GDM1 (cell line): ENCODE measurements around the gene CSF1R.
"Not testable (repeated sequence)": the region's sequence is repeated elsewhere in the genome, so short reads cannot be mapped to it uniquely, and the experiment has no call there.

ENCODE experiments used
- DNase-seq: peaks from one replicate; lab custom pipeline; 2025; lab: John Stamatoyannopoulos, UW

The CSF1R gene

DNA sequence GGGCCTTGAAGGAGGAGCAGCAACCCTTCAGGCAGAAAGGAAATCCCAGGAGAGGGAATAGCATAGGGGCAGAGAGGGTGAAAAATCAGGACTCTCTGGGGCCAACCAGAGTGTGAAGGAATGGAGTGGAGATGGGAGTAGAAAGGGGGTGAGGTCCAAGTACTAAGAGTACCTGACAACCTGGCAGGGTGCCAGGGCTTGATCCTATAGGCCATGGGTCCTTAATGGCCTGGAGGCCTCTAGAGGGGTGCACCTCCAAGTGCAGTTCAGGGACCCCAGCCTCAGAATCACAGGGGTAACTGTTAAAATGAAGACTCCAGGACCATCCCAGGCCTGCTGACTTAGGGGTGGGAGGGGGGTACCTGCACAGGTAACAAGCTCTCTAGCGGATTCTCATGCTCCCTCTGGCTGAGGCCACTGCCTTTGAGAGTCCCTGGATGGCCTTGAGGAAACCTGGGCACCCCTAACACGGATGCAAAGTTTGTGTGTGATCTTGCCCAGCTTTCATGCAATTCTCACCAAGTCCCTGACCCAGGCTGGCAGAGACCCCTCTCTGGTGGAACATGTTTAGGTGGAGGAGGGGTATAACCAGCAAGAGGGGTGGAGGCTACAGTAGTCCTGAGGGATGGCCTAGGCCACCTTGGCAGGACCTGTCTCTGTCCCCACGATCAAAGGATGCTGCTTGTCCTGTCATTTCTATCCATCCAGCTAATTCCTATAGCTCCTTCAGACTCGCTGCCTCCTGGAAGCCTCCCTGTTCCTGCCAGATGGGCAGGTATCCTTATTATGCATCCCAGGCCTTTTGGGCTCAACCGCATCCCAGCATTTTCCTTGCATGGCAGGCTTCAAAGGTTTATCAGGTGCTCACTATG, 17.6 kb upstream of the CSF1R start:
- DNase-seq, result no peak

GRCh38 chr5:150101023-150101422, 14.7 kb upstream of the CSF1R start:
- no peak for DNase-seq

DNA sequence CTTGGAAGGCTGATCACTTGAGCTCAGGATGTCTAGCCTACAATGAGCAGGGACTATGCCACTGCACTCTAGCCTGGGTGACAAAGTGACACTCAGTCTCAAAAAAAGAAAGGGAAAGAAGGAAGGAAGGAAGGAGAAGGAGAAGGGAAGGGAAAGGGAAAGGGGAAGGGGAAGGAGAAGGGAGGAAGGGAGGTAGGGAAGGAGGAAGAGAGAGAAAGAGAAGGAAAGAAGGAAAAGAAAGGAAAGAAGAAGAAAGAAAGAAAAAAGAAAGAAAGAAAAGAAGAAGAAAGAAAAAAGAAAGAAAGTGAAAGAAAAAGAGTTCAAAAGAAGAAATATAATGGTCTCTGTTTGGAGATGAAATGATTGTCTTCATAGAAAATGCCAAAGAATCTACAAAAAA, 10.8 kb upstream of the CSF1R start:
- no peak for DNase-seq

DNA sequence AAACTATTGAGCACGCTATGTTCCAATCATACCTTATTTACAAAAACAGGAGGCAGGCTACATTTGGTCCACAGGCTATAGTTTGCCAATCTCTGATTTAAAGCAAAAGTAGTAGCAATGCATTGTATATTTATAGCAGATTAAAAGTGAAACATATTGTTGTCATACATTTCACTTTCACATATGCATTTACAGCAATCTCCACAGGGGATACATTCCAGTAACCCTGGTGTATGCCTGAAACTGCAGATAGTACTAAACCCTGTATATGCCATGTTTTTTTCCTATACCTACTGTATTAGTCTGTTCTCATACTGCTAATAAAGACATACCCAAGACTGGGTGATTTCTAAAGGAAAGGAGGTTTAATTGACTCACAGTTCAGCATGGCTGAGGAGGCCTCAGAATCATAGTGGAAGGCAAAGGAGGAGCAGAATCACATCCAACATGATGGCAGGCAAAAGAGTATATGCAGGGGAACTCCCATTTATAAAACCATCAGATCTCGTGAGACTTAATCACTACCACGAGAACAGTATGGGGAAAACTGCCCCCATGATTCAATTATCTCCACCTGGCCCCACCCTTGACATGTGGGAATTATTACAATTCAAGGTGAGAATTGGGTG, 5.9 kb upstream of the CSF1R start:
- no peak for DNase-seq

DNA sequence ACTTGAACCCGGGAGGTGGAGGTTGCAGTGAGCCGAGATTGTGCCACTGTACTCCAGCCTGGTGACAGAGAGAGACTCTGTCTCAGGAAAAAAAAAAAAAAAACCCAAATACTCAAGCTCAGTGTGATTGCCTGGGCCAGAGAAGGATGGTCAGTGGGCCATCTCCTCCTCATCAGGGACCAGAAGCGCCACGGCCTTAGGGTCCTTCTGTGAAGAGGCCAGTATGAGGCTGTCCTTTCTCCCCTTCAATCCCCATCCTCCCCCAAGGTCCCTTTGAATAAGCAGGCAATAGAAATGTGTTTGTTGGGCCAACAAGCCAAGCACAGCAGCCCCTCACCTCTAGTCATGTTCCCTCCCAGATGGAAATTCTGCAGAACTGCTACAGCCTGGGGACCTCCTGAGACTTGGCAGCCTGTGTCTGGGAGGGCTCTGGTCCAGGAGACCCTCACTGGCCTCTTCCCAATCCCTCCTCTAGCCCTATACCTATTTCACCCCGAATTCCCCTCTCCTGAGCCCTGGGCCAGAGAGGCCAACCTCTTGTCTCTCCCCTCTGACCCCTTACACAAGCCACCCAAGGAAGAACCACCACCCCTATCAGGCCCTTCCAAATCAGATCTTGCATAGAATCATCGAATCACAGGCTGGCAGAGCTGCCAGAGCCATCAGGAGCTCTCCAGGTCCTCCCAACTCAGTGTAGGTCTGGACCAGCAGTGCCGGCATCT, 1.0 kb downstream of the CSF1R start:
- no peak for DNase-seq

DNA sequence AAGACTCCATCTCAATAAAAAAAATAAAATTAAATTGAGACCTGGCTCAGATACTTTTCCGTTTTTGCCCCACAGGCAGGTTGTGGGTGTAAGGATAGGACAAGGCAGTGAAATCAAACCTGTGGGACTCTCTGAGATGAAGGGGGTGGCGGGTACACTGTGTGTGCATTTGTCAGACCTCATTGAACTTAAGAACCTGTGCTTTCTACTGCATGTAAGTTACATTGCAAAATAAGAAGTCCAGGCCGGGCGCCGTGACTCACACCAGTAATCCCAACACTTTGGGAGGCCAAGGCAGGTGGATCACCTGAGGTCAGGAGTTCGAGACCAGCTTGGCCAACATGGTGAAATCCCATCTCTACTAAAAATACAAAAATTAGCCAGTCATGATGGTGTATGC, 1.6 kb downstream of the CSF1R start:
- not testable (repeated sequence) for DNase-seq

DNA sequence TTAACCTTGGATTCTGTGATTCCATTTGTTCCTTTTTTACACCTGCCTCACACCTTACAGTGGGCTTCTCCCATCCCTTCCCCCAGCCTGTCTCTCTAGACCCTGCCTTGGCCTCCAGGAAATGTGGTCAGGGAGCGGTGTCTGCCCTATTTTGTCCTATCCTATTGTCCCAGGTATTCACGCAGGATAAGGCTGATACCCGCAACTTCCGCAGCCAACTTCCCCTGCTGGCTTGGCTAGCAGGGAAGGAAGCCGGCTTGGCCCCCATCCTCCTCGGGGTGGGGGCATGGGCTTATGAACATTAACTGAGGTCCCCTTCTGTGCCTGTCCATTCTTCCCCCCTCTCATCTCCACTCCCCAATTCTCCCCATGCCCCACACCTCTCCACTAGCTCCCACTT, 3.5 kb downstream of the CSF1R start:
- DNase-seq, result peak; percentile 72

DNA sequence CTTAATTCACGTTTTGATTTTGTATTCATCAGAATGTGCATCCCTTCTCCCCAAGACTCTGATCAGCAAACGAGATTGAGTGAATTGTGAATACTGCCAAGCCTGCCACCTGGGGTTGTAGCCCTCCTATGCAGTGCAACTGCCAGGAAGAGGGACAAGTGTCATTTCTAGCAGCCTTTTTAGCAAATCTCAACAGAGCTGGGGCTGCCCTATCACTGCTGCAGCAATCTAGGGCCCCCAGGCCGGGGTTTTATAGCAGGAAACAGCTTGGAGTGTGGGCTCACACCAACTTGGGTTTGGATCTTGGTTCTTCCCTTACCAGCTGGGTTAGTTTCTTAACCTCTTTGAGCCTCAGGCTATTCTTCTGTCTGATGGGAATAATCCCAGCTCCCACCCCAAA, 4.0 kb downstream of the CSF1R start:
- peak; percentile 68 for DNase-seq

- DNase-seq, result peak; percentile 96
Observed at GRCh38 chr5:150081541-150082283, 4.6 kb downstream of the CSF1R start.

DNA sequence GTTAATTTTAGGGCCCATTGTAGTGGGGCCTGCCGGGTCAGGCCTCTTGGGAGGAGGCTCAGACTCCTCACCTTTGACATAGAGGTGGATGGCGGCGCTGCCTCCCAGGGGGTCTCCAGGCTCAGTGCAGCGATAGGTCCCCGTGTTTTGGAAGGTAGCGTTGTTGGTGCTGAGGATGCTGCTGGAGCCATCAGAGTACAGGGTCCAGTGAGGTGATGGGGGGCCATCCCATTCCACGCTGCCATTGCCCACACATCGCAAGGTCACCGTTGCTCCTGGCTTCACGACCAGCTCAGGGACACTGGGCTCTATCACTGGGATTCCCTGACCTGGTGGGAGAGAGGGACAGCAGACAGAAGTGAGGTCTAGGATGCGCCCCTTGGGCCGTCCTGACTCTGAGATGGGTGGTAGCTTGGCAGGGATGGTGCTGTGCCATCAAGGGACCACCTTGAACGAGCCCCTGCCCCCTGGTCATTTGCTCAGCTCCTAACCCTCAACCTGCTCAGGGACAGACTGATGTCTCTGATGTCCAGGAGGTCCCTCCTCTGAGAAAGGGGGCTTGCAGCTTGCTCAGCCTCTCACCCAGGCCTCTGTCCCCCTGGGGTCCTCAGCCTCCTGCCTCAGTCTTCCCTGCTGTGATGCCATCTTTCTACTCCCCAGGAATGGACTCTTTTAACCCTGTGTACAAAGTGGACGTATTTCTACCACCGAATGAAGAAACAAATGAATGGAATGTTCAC, 5.5 kb downstream of the CSF1R start:
- DNase-seq, result no peak

DNA sequence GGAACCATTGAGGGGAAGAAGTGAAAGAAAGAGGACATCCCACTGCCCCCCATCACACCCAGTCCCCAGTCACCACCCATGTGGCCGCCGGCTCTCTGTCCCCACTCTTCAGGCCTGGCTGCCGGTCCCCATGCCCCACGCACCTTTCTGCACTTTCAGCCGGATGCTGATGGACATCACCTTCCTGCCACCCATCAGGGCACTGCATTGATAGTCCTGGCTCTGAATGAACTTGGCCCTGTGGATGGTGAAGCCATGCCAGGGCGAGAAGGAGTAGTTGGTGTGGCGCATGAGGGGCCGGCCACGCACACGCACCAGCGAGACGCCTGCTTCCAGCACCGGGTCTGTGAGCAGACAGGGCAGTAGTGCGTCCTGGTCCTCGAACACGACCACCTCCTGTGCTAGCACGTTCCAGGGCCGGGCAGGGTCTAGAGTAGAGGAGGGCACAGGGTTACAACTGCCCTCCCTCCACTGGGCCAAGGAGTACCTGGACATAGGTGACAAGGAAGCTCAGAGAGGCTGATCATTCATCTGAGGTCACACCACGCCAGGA, 6.4 kb downstream of the CSF1R start:
- DNase-seq, result no peak

GRCh38 chr5:150078802-150079689, 7.3 kb downstream of the CSF1R start:
- no peak for DNase-seq

DNA sequence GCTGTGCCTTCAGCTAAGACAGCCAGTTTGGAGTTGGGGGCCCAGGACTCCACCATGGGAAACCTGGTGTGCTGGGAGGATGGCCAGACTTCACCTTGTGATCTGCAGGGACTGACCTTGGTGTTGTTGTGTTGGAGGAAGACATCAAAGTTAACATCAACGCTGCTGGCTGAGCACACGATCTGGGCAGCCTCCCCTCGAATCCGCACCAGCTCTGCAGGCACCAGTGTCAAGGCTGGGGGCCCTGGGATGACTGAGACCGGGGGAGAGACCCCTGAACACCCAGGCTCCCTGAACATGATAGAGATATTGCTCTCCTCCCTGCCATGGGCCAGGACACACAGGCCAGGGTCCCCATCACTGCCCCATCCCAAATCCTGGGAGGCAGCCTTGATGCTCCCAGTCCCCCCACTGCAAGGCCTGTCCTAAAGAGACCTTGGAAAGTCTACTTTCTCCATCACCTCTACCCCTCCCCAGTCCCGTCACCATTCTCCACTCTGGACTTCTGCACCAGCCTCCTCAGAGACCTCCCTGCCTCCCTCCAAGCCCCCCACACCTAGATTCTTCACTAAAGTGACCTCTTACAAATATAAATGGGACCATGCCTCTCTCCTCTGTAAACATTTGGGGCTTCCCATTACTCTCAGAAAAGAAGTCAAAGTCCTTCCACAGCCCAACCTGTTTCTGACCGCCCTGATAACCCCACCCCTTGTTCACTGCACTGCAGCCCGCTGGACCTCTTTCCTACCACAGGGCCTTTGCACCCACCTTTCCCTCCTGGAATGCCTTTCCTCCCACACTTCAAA, 8.2 kb downstream of the CSF1R start:
- no peak for DNase-seq

DNA sequence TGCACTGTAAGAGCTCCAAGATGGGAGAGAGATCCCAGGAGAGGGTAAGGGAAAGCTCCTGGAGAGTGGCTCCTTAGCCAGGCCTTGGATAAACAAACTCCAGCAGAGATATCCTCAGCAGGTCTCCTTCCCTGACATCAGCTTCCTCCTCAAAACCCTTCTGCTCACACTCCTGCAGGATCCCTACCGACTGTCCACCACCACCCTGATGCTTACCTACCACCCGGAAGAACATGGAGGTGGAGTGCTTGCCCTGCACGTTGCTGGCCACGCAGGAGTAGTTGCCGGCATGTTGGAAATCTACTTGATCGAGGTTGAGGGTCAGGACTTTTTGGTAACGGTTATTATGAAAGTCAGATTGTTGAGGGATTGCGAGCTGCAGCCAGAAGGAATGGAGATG, 9.3 kb downstream of the CSF1R start:
- no peak for DNase-seq

DNA sequence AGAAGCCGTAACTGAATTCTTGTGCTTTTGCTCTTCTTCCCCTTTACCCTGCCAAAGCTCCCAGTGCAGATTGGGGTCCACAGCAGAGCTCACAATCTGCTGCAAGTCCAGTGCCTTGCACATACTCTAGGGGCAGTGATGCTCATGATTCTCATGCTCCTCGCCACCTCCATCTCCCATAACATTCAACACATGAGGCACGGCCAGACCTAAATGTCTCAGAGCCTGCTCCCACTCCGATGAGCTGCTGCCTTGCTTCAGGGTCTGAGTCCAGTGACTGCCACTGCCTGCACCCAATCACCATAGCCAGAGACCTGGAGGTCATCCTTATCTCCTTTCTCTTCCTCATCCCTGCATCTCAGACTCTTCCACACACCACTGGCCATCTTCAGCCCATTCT, 10.5 kb downstream of the CSF1R start:
- no peak for DNase-seq

DNA sequence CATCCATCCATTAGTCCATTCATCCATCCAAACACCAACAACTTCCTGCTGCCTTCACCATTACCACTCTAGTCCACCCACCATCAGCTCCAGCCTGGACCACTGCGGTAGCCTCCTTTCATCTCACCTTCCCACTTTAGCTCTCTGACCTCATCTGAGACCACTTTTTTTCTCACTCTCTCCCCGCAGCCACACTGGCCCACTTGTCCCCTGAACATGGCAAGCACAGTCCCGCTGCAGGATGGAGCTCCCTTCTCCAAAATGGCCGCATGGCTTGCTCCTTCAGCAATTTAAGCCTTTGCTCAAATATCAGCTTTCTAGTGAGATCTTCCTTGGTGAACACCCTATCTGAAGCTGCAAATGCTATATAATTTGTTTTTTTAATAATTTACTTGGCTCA, 11.1 kb downstream of the CSF1R start:
- DNase-seq, result no peak

- DNase-seq, result no peak
Observed at GRCh38 chr5:150073677-150074076, 12.7 kb downstream of the CSF1R start.

- DNase-seq, result no peak
Observed at GRCh38 chr5:150073086-150073625, 13.2 kb downstream of the CSF1R start.

GRCh38 chr5:150070821-150071220, 15.5 kb downstream of the CSF1R start:
- no peak for DNase-seq
